ENCODE measurements around the gene DYRK1A.

The DYRK1A gene

GRCh38 chr21:37529649-37530048, 163.1 kb downstream of the DYRK1A start:
- TF ChIP-seq CTCF (IDR thresholded peaks at IDR 0.05): no peak
- H3K79me2 ChIP-seq: no peaks in the 10 kb centered on the region
- no peaks in the 10 kb centered on the region for H3K36me3 ChIP-seq (ENCODE audit: control insufficient read depth, insufficient read depth, low read length)
- no peak overlapping the region for H3K9ac ChIP-seq
- H3K4me1 ChIP-seq: no peaks in the 10 kb centered on the region
- no peak overlapping the region for H2AFZ ChIP-seq
- H3K27ac ChIP-seq: no peak overlapping the region
- H3K4me2 ChIP-seq (ENCODE audit: low read length): no peak overlapping the region
- no peak overlapping the region for H3K4me3 ChIP-seq (ENCODE audit: low read depth, low read length)
- H3K9me3 ChIP-seq (ENCODE audit: control insufficient read depth, low read length): no peaks in the 10 kb centered on the region
- H3K27me3 ChIP-seq (ENCODE audit: control insufficient read depth, insufficient read depth, low read length): no peaks in the 10 kb centered on the region

GRCh38 chr21:37530901-37531351, 164.4 kb downstream of the DYRK1A start:
- Histone ChIP-seq H3K79me2 (no peaks in the 10 kb centered on the region), H3K9ac (no peak overlapping the region), H3K36me3 (ENCODE audit: control insufficient read depth, insufficient read depth, low read length) (no peaks in the 10 kb centered on the region), H3K9me3 (ENCODE audit: control insufficient read depth, low read length) (no peaks in the 10 kb centered on the region), H3K4me3 (ENCODE audit: low read depth, low read length) (no peak overlapping the region), H3K4me2 (ENCODE audit: low read length) (no peak overlapping the region), H2AFZ (no peak overlapping the region), H3K4me1 (no peaks in the 10 kb centered on the region), H3K27ac (no peak overlapping the region), H3K27me3 (ENCODE audit: control insufficient read depth, insufficient read depth, low read length) (no peaks in the 10 kb centered on the region)
- no peak for TF ChIP-seq CTCF (IDR thresholded peaks at IDR 0.05)

GRCh38 chr21:37531431-37531932, 164.9 kb downstream of the DYRK1A start:
- Histone ChIP-seq H3K36me3 (ENCODE audit: control insufficient read depth, insufficient read depth, low read length) (no peaks in the 10 kb centered on the region), H3K27ac (no peak overlapping the region), H3K4me1 (no peaks in the 10 kb centered on the region), H3K27me3 (ENCODE audit: control insufficient read depth, insufficient read depth, low read length) (no peaks in the 10 kb centered on the region), H3K79me2 (no peaks in the 10 kb centered on the region), H3K4me3 (ENCODE audit: low read depth, low read length) (no peak overlapping the region), H3K9me3 (ENCODE audit: control insufficient read depth, low read length) (no peaks in the 10 kb centered on the region), H3K9ac (no peak overlapping the region), H2AFZ (no peak overlapping the region), H3K4me2 (ENCODE audit: low read length) (no peak overlapping the region)
- no peak for TF ChIP-seq CTCF (IDR thresholded peaks at IDR 0.05)

GRCh38 chr21:37532868-37533780, 166.6 kb downstream of the DYRK1A start:
- Histone ChIP-seq H3K9me3 (ENCODE audit: control insufficient read depth, low read length) (no peaks in the 10 kb centered on the region), H3K79me2 (no peaks in the 10 kb centered on the region), H2AFZ (no peak overlapping the region), H3K36me3 (ENCODE audit: control insufficient read depth, insufficient read depth, low read length) (no peaks in the 10 kb centered on the region), H3K4me3 (ENCODE audit: low read depth, low read length) (no peak overlapping the region), H3K4me1 (no peaks in the 10 kb centered on the region), H3K9ac (no peak overlapping the region), H3K4me2 (ENCODE audit: low read length) (no peak overlapping the region), H3K27me3 (ENCODE audit: control insufficient read depth, insufficient read depth, low read length) (no peaks in the 10 kb centered on the region), H3K27ac (no peak overlapping the region)
- no peak for TF ChIP-seq CTCF (IDR thresholded peaks at IDR 0.05)

All from parathyroid adenoma (tissue), 2 donors.